ENCODE results near the gene ATP6V0D1. TPM values are rescaled to one million over a fixed set of nuclear protein-coding genes. Genes with fewer than 3 reads are reported as not detected.
A peak's percentile ranks its signal among the peaks of the same experiment; 100 is the strongest.

The ATP6V0D1 gene
- total RNA-seq, 2 donors from 2014 or later = 66.9 to 71.3 TPM

DNA sequence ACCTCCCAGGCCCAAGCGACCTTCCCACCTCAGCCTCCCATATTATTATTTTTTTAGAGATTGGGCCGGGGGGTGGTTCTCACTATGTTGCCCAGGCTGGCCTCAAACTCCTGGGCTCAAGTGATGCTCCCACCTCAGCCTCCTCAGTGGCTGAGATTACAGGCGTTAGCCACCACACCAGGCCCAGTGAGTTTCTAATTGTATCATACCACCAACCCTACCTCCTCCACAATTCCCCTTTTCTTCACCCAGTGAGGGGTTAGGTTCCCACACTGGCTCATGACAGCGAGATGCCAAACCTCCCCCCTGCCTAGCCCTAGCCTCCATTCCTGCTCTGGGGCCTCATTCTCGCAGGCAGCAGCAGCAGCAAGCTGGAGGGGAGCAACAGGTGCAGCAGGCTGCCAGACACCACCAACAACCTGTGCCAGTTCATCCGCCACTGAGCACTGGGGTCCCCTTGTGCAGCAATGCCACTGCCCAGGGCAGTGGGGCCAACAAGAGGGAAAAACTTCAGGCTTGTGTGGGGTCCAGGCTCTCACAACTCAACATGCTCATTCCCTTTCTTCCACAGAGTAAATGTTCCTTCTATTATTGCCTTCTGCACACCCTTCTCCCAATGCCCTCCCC is 9.1 kb downstream of the ATP6V0D1 start:
- intact Hi-C loops (cut with DNase I) = no loop called here
- ATAC-seq (no peak), DNase-seq (no peak)

DNA sequence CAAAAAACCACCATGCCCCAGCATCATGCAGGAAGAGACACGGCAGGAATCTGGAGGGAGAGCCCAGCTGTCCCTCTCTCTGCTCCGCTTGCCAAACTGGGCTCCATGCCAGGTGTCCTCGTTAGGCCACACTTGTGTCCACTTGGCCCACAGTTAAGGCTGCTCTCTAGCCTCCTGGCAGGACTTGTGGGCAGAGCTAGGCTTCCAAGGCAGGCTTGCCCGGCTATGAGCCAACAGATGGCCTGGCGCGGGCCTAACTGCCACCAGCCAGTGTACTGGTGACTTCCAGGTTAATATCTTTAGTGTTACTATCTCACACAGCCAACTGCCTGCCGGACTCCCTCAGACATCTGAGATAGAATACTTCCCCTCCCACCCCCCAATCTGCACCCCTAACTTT is 10.6 kb downstream of the ATP6V0D1 start:
- ATAC-seq = peak; percentile 79 to 96
- intact Hi-C loops (cut with DNase I) = no loop called here

DNA sequence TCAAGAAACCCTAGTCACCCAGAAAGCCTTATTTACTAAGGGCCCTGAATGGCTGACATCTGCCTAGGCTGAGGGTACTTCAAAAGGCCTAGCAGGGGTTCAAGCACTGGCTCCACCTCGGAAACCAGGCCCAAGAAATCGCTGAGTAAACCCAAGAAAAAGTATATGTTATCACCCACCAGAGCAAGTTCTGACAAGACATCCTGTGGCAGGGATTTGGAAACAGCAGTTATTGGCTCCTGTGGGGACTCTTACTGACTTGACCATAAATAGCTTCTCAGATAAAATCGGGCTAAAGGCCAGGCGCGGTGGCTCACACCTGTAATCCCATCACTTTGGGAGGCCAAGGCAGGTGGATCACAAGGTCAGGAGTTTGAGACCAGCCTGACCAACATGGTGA is 12.2 kb downstream of the ATP6V0D1 start:
- no peak for ATAC-seq
- intact Hi-C loops (cut with DNase I) = loop anchor here (5.0 kb wide), 1 partner anchor 41 kb away; no protein-coding TSS in a partner anchor
- DNase-seq = no peak

More for the DNA sequence above, 10.6 kb downstream of the ATP6V0D1 start:
- DNase-seq = peak; percentile 87

DNA sequence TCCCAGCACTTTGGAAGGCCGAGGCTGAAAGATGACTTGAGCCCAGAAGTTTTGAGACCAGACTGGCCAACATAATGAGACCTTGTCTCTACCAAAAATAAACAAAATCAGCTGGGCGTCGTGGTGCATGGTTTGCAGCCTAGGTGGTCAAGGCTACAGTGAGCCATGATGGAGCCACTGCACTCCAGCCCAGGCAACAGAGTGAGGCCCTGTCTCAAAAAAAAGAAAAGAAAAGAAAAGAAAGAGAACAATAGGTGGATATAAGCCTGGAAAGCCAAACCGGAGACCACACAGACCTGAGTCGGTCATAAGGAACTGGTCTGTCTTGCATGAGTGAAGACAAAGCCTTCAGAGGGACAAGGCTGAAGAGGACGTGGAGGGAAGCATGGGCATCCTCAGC is 14.4 kb downstream of the ATP6V0D1 start:
- intact Hi-C loops (cut with DNase I) = loop anchor here (5.0 kb wide), 1 partner anchor 39 kb away; no protein-coding TSS in a partner anchor
- ATAC-seq (no peak), DNase-seq (no peak)

GRCh38 chr16:67464565-67464964 is 16.4 kb downstream of the ATP6V0D1 start:
- intact Hi-C loops (cut with DNase I) = no loop called here
- DNase-seq = no peak
- ATAC-seq = peak in 1 of 2 donors; percentile 45

- no peak for DNase-seq
- no peak for ATAC-seq
- intact Hi-C loops (cut with DNase I) = no loop called here
Measured at GRCh38 chr16:67463691-67464090, 17.3 kb downstream of the ATP6V0D1 start.

- DNase-seq (no peak), ATAC-seq (no peak)
- intact Hi-C loops (cut with DNase I) = no loop called here
Measured at GRCh38 chr16:67463059-67463458, 17.9 kb downstream of the ATP6V0D1 start.

DNA sequence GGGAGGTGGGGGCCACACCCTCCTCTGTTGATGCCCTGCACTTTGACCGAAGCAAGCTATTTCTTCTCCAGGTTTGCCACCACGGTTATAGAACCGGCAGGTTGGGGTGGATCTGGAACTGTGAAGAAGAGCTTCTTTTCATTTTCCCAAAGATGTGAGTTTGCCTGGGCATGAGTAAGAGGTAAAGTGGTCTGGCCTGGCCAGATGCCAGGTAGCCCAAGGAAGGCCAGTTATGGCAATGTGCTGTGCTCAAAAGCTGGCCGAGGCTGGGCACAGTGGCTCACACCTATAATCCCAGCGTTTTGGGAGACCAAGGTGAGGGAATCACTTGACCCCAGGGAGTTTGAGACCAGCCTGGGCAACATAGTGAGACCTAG is 18.7 kb downstream of the ATP6V0D1 start:
- DNase-seq (no peak), ATAC-seq (no peak)
- intact Hi-C loops (cut with DNase I) = no loop called here

GRCh38 chr16:67461600-67462278 is 19.2 kb downstream of the ATP6V0D1 start:
- no peak for ATAC-seq
- DNase-seq = no peak
- intact Hi-C loops (cut with DNase I) = no loop called here

- DNase-seq = no peak
- no peak for ATAC-seq
- intact Hi-C loops (cut with DNase I) = no loop called here
Measured at GRCh38 chr16:67460961-67461360, 20.0 kb downstream of the ATP6V0D1 start.

GRCh38 chr16:67460168-67460567 is 20.8 kb downstream of the ATP6V0D1 start:
- intact Hi-C loops (cut with DNase I) = no loop called here
- ATAC-seq = no peak
- DNase-seq = no peak

- no peak for DNase-seq
- intact Hi-C loops (cut with DNase I) = no loop called here
- peak; percentile 10 to 41 for ATAC-seq
Measured at GRCh38 chr16:67459861-67460150, 21.2 kb downstream of the ATP6V0D1 start.

- ATAC-seq (peak; percentile 51 to 54), DNase-seq (peak; percentile 66)
- intact Hi-C loops (cut with DNase I) = no loop called here
Measured at GRCh38 chr16:67459066-67459860, 21.7 kb downstream of the ATP6V0D1 start.

GRCh38 chr16:67458121-67458641 is 22.8 kb downstream of the ATP6V0D1 start:
- ATAC-seq (peak; percentile 12 to 29), DNase-seq (no peak)
- intact Hi-C loops (cut with DNase I) = no loop called here

DNA sequence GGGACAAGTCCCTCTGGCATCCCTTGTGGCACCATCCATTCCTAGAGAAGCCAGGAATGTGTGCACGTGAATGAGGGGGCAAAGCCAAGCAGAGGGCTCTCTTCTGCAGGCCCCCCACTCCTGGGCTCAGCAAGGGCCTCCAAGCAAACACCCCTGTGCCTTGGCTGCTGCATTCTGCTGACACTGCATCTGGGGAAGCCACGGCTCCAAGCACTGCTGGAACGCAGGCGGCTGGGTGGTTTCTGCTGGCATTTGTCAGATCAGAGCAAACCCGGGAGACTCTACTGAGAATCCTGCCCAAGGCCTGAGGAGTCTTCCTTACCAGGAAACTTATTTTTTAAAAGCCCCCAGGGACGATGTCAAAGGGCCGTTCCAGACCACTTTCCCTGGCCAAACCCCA is 23.3 kb downstream of the ATP6V0D1 start:
- intact Hi-C loops (cut with DNase I) = no loop called here
- ATAC-seq = peak in 1 of 2 donors; percentile 13
- DNase-seq = no peak

DNA sequence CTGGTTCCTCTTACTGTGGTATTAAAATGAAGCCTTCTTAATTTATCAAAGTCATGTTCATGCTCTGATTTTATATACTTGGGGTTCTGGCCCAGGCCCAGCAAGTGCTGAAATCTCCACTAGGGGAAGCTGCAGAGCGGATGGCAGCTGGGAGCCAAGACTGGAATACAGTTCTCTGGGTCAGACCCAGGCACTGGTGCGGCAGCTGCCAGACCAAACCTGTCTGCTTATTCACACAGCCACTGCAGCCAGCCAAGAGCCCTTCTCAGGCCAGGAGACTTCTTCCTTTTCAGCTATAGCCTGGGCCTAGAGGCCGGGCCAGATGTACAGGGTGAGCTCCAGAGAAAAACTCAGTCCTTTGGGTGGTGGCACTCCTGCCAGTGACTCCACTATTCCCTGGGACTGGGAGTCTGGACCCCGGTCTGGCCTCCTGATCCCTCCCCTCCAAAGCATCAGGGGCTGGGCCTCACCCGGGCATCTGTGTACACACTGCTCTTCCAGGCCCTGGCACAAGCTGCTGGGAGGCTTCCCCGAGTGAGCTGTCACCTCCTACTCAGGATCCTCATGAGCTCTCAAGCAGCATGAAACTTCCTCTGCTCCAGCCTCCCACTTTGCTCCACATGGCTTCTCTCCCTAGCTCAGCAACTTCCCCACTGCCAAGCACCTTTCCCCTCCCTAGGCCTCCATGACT is 24.4 kb downstream of the ATP6V0D1 start:
- peak; percentile 28 to 52 for ATAC-seq
- intact Hi-C loops (cut with DNase I) = no loop called here

GRCh38 chr16:67454852-67455251 is 26.1 kb downstream of the ATP6V0D1 start:
- intact Hi-C loops (cut with DNase I) = no loop called here
- DNase-seq (no peak), ATAC-seq (no peak)

More for the DNA sequence above, 24.4 kb downstream of the ATP6V0D1 start:
- DNase-seq = peak; percentile 75

DNA sequence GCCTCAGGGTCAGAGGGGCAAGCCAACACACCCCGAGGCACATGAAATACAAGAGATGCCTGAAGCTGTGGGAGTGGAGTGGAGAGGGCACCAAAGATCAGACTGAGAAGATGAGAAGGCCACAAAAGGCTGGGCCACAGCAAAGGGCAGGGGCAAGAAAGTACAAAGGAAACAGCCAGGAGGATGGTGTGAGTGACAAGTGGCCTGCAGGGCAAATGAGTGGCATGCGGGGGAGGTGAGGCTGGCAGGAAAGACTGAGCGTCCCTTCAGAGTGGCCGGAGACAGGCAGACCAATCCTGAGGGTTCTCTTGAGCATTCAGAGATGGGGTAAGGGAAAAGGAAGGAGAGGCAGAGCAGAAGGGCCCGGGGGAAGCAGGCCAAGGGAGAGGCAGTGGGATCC is 26.9 kb downstream of the ATP6V0D1 start:
- ATAC-seq (no peak), DNase-seq (no peak)
- intact Hi-C loops (cut with DNase I) = no loop called here

DNA sequence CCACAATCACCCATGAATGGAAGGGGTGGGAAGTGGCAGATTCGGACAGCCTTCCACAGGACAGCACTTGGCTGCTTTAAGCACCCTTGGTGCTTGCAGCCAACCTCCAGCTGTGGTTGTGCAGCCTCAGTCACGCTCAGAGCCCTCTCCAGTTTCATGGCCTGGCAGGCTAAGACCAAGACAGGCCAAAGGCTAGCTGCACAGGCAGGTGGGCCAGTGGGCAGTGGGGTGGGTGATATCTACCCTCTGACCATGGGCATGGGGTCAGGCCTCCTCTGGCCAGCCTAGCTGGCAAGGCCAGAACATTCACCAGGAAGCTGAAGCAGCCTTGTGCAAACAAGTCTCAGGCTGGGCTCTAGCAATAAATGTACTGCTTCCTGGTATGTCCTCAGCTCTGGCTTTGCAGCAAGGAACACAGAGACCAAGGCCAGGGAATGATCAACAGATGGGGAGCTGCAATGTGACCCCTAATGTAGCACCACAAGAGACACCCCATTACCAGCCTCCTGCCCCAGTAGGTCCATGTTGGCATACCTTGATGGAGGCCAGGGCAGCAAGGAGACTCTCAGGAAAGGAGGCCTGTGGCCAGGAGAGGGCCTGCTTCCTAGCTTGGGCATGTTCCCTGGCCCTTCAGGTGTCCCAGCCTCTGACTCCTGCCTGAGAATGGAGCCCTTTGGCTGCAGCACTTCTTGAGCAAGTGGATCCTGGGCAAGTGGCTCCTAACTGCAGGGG is 29.1 kb downstream of the ATP6V0D1 start:
- DNase-seq (no peak), ATAC-seq (peak in 1 of 2 donors; percentile 5)
- intact Hi-C loops (cut with DNase I) = no loop called here

Data from left cardiac atrium (tissue), 4 donors.